Measurements from ENCODE around the gene IGSF23.

Gene IGSF23

GRCh38 chr19:44613295-44614178, at the start of gene IGSF23:
TSS of gene IGSF23 (plus strand) at chr19:44613563. CDS start at chr19:44613646, 83 bp downstream.
- no peak within 1 kb of the TSS for H2AFZ ChIP-seq (ENCODE audit: low read length)
- H3K4me1 ChIP-seq (ENCODE audit: insufficient read depth, low read length, severe bottlenecking): no peaks in the 10 kb centered on the region
- H3K27me3 ChIP-seq (ENCODE audit: insufficient read depth, low read length): no peaks in the 10 kb centered on the region
- no peaks in the 10 kb centered on the region for H3K36me3 ChIP-seq (ENCODE audit: insufficient read depth, low read length)
- no peak within 1 kb of the TSS for H3K4me3 ChIP-seq (ENCODE audit: low read depth, low read length, poor library complexity, severe bottlenecking)
- no peak within 1 kb of the TSS for H3K9ac ChIP-seq (ENCODE audit: low read length)
- no peaks in the 10 kb centered on the region for H3K79me2 ChIP-seq (ENCODE audit: insufficient read depth, low read length)
- H3K4me2 ChIP-seq (ENCODE audit: low read length): no peak within 1 kb of the TSS
- H3K27ac ChIP-seq (ENCODE audit: low read depth, low read length, poor library complexity, severe bottlenecking): no peak within 1 kb of the TSS
- TF ChIP-seq EZH2 (IDR thresholded peaks at IDR 0.05; ENCODE audit: borderline replicate concordance, low read length): no peak
- no peaks in the 10 kb centered on the region for H4K20me1 ChIP-seq (ENCODE audit: insufficient read depth, low read length)
- H3F3A ChIP-seq (ENCODE audit: insufficient read depth, low read length): no peaks in the 10 kb centered on the region
- H3K9me3 ChIP-seq (ENCODE audit: low read length): no peaks in the 10 kb centered on the region
- H3K9me2 ChIP-seq (ENCODE audit: low read depth, low read length): no peaks in the 10 kb centered on the region

DNA sequence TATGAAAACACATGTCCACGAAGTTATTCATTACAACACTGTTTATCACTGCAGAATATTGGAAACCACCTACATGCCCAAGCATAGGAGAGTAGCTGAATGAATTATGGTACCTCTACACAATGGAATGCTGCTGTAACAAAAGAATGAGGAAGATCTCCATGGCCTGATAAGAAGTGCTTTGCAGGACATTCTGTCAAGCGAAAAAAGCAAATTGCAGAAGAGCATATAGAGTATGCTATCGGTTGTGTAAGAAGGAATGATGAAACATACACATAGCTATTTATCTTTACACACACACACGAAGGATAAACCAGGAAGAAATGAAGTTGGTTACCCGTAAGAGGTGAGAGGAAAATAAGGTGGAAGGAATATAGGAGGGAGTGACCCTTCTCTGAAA, 46.4 kb upstream of the IGSF23 start:
- H3K9me2 ChIP-seq (ENCODE audit: low read depth, low read length): no peaks in the 10 kb centered on the region
- no peaks in the 10 kb centered on the region for H4K20me1 ChIP-seq (ENCODE audit: insufficient read depth, low read length)
- no peaks in the 10 kb centered on the region for H3K79me2 ChIP-seq (ENCODE audit: insufficient read depth, low read length)
- no peaks in the 10 kb centered on the region for H3K4me1 ChIP-seq (ENCODE audit: insufficient read depth, low read length, severe bottlenecking)
- no peak overlapping the region for H2AFZ ChIP-seq (ENCODE audit: low read length)
- TF ChIP-seq, protein P1, sequence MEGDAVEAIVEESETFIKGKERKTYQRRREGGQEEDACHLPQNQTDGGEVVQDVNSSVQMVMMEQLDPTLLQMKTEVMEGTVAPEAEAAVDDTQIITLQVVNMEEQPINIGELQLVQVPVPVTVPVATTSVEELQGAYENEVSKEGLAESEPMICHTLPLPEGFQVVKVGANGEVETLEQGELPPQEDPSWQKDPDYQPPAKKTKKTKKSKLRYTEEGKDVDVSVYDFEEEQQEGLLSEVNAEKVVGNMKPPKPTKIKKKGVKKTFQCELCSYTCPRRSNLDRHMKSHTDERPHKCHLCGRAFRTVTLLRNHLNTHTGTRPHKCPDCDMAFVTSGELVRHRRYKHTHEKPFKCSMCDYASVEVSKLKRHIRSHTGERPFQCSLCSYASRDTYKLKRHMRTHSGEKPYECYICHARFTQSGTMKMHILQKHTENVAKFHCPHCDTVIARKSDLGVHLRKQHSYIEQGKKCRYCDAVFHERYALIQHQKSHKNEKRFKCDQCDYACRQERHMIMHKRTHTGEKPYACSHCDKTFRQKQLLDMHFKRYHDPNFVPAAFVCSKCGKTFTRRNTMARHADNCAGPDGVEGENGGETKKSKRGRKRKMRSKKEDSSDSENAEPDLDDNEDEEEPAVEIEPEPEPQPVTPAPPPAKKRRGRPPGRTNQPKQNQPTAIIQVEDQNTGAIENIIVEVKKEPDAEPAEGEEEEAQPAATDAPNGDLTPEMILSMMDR (IDR thresholded peaks at IDR 0.05; ENCODE audit: low read length): no peak
- TF ChIP-seq EZH2 (IDR thresholded peaks at IDR 0.05; ENCODE audit: borderline replicate concordance, low read length): no peak
- no peaks in the 10 kb centered on the region for H3K27me3 ChIP-seq (ENCODE audit: insufficient read depth, low read length)
- H3K9me3 ChIP-seq (ENCODE audit: low read length): no peaks in the 10 kb centered on the region
- no peaks in the 10 kb centered on the region for H3K36me3 ChIP-seq (ENCODE audit: insufficient read depth, low read length)
- no peak overlapping the region for H3K4me3 ChIP-seq (ENCODE audit: low read depth, low read length, poor library complexity, severe bottlenecking)
- H3F3A ChIP-seq (ENCODE audit: insufficient read depth, low read length): no peaks in the 10 kb centered on the region
- no peak overlapping the region for H3K27ac ChIP-seq (ENCODE audit: low read depth, low read length, poor library complexity, severe bottlenecking)
- no peak overlapping the region for H3K4me2 ChIP-seq (ENCODE audit: low read length)
- H3K9ac ChIP-seq (ENCODE audit: low read length): no peak overlapping the region

GRCh38 chr19:44567745-44568144, 45.6 kb upstream of the IGSF23 start:
- Histone ChIP-seq H3F3A (ENCODE audit: insufficient read depth, low read length) (no peaks in the 10 kb centered on the region), H3K4me1 (ENCODE audit: insufficient read depth, low read length, severe bottlenecking) (no peaks in the 10 kb centered on the region)
- TF ChIP-seq, protein P1 (IDR thresholded peaks at IDR 0.05; ENCODE audit: low read length): no peak
- TF ChIP-seq EZH2 (IDR thresholded peaks at IDR 0.05; ENCODE audit: borderline replicate concordance, low read length): no peak

More at GRCh38 chr19:44567745-44568144, 45.6 kb upstream of the IGSF23 start:
- Histone ChIP-seq H3K4me3 (ENCODE audit: low read depth, low read length, poor library complexity, severe bottlenecking) (no peak overlapping the region), H4K20me1 (ENCODE audit: insufficient read depth, low read length) (no peaks in the 10 kb centered on the region), H3K27ac (ENCODE audit: low read depth, low read length, poor library complexity, severe bottlenecking) (no peak overlapping the region), H3K36me3 (ENCODE audit: insufficient read depth, low read length) (no peaks in the 10 kb centered on the region), H3K9ac (ENCODE audit: low read length) (no peak overlapping the region), H3K79me2 (ENCODE audit: insufficient read depth, low read length) (no peaks in the 10 kb centered on the region), H3K9me3 (ENCODE audit: low read length) (no peaks in the 10 kb centered on the region), H3K9me2 (ENCODE audit: low read depth, low read length) (no peaks in the 10 kb centered on the region), H3K4me2 (ENCODE audit: low read length) (no peak overlapping the region), H2AFZ (ENCODE audit: low read length) (no peak overlapping the region), H3K27me3 (ENCODE audit: insufficient read depth, low read length) (no peaks in the 10 kb centered on the region)
